T47D (cell line): ENCODE measurements around the gene TNRC6C.

Experiments
- DNase-seq, 2 experiments: peaks; one replicate each; pipeline versions ENCODE4 v3.0.0 to v3.0.0-alpha.2; 2011 to 2012; ENCODE audit warnings: low read depth in 1 of 2, low spot score in 1 of 2
- JUND ChIP-seq: IDR thresholded peaks from 2 replicates; pipeline ENCODE4 v1.6.1; 2012; ENCODE audit warnings: low read depth
- in situ Hi-C: cut with HindIII; loops from 2 replicates; pipeline ENCODE4 v1.10.0; 2016; ENCODE audit warnings: low sequenced_read_pairs, low pct_unique_long_range_greater_than_20kb

Gene TNRC6C

DNA sequence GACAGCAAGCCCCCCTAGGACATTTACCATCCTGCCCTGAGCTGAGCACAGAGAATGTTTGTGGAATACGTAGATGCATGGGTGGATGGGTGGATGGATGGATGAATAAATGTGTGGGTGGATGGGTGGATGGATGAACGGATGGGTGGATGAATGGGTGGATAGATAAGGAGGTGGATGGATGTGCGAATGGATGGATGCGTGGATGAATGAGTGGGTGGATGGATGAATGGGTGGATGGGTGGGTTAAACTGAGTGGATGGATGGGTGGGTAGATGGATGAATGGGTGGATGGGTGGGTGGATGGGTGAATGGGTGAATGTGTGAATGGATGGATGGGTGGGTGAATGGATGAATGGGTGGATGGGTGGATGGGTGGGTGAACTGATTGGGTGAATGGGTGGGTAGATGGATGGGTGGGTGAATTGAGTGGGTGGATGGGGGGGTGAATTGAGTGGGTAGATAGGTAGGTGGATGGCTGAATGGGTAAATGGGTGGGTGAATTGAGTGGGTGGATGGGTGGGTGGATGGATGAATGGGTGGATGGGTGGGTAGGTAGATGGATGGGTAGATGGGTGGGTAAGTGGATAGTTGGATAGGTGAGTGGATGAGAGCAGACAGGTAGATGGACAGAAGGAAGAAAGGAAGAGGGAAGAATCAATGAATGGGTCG, 164.9 kb downstream of the TNRC6C start:
- no peak for TF ChIP-seq JUND
- DNase-seq, result no peak
- in situ Hi-C loops, result no loop called here

DNA sequence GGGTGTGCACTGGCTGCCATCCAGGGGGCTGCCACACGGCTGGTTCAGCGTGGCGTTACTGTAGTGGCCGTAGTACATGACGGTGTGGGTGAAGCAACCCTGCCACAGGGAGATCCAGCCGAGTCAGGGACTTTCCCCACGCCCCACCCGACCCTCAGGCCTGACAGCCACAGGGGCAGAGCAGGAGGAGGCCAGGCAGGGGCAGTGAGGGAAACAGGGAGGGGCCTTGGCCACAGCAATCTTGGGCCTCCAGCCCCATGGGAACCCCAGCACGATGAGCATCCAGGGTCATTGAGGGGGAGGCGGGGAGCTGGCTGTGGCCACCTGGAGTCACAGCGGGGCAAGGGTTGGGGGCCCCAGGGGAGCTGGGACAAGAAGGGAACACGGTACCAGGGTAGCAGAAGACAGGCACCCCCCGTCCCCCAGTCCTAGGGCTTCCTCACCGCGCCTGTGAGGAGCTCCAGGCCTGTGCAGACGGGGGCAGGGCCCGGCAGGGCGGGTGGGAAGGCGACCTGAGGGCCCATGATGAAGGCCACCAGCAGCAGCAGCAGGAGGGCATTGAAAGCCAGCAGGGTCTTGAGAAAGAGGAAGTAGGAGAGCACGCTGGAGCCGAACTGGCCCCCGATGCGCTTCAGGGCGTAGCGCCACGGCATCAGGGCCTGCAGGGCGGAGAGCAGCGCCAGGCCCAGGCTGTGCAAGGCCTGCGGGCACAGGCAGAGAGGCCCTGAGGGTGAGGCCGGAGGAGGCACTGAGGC, 165.8 kb downstream of the TNRC6C start:
- no peak for TF ChIP-seq JUND
- in situ Hi-C loops, result no loop called here
- DNase-seq, result no peak

DNA sequence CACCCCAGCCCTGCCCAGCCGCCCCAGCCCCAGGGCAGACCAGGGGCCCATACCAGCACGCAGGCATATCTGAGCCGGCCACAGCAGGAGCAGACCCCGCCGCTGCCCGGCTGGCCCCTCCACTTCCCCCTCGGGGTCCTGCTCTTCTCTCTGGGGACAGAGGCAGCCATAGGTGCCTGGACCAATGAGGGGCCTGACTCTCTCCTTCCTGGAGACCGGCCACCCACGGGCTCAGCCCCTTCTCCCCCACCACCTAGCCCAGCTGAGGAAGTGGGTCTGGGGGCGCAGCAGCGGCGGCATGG, 166.3 kb downstream of the TNRC6C start:
- TF ChIP-seq JUND, result no peak
- DNase-seq, result no peak
- in situ Hi-C loops, result no loop called here

DNA sequence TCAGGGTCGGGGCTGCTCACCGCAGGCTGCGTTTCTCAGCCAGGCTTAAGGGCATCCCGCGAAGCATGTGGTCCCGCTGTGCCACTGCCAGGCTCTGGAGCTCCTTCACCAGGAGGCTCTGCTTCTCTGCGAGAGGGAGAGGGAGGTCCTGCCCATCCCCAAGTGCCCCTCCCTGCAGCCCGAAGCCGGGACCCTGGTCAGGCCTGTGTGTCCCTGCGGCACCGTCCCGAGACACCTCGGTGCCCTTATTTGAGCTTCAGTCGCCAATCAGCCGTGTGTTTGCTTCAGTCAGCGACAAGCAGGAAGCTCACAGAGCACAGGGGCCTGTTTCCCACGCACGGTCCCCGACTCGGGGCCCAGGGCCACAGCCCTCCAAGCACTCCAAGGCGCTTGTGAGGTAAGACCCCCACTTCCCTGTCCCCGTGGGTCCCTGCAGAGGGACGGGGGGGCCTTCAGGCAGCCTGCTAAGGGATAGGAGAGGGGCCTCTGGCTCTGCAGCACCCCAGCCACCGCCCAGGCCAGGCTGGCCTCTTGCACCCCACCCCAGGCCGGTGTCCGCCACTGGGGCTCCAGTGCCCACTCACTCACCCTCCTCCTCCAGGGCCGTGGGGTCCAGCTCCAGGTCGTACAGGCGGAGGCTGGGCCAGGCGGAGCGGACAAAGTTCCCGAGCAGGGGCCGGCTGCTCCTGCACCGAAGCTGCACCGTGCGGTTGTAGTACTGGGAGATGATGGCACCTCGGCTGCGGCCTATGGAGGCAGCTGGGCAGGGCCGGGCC, 166.8 kb downstream of the TNRC6C start:
- no peak for TF ChIP-seq JUND
- DNase-seq, result no peak
- in situ Hi-C loops, result no loop called here

DNA sequence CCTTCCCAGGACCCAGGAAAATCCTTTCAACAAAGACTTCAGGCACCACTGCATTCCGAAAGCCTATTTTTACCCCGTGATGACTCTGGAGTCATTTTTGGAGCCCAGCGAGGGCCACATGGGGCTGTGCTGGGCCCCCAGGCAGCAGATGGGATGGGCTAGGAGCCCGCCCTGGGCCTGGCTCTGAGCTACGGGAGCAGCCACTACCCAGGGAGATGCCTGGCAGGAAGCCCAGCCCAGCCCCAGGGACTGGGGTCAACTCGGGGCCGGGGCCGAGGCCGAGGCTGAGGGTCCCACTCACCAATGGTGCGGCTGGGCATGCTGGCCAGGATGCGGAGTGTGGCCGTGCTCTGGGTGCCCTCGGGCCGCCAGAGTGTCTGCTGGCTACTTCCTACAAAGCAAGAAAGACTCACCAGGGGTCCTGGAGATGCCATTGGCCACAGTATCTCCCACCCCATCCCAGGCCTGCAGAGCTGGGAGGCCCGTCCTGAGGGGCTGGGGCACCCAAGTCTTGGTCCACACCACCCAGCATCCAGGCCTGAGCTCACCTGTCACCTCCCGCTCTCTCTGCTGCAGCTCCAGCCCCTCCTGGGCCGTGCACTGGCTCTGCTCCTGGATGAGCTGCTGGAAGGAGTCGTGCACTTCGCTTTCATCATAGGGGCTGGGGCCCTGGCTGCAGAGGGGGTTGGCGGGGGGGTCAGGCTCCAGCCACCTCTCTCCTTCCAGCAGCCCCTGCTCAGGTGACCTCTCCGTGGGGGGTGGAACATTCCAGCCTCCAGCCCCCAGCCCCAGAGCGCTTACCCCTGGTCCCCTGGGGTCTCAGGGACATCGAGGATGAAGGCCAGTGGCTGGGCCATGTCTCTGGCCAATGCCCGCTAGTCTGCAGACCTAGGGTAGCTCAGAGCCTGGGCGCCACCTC, 167.7 kb downstream of the TNRC6C start:
- no peak for TF ChIP-seq JUND
- in situ Hi-C loops, result no loop called here
- no peak for DNase-seq

DNA sequence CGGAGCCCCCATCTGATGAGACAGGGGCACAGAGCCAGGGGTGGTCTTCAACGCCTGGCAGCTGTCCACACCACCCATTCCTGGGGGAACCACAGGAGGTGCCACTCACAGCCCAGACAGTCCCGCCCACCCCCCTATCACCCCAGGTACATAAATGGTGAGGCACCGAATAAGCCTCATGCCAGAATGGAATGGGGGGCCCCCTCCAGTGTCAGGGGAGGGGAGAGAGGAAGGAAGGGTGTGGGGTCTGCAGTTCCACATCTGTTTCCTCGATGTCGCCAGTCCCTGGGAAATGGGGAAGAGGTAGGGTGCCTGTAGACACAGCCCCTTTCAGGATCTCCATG, 168.4 kb downstream of the TNRC6C start:
- DNase-seq, result no peak
- in situ Hi-C loops, result no loop called here
- TF ChIP-seq JUND, result no peak

DNA sequence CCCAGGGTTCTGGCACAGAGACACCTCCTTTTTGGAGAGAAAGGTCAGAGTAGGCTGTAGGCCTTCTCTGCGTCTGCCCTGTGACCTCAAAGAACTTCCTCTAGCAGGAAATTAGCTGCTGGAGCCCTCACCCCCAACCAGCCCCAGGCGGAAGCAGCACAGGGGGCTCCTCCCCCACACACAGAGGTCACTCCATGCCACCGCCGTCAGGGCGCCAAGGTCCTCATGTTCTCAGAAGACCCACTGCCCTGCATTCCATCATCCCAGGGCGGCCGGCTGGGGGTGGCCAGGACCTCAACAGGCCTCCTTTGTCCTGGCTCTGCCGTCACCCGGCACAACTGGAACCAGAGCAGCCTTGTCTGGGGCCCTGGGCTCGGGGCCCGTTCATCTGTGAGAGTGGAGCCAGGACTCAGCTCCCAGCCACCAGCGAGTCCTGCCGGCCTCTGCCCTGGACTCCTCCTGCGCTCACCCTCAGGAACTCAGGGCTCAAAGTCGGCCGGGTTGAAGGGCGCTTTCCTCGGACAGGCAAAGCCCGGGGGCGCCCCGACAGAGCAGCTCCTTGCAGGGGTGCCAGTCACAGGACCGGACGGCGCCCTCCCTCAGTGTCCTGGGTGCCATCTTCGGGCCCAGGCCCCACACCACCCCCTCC, 168.9 kb downstream of the TNRC6C start:
- in situ Hi-C loops, result no loop called here
- peak in 1 of 2 experiments; percentile 66 for DNase-seq
- TF ChIP-seq JUND, result no peak

DNA sequence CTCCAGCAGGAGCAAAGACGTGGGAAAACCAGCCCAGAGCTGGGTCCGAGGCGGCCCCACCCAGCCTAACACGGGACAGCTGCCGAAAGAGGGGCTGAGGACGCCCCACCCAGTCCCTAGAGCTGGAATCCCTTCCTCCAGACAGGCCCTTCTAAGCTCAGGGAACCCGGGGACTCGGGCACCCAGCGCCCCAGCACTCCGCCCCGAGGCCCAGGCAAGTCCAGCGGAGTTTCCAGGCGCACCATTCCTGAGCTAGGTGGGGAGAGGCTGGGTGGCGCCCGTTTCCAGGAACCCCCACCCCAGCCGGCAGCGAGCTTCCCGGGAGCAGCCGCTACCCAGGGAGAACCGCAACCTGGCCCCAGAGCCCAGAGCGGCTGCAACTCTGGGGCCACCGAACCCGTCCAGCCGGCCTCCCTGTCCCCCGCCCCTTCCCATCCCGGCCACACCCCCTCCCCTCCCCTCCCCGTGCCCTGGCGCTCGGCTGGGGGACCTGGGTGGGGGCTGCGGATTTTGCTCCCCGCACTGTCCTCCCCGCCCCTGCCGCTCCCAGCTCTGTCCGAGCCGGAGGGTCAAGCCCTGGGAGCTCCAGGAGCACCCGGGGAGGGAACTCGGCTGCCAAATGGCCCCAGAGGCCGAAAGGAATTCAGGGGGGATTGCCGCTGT, 169.5 kb downstream of the TNRC6C start:
- no peak for TF ChIP-seq JUND
- peak; percentile 82 to 87 for DNase-seq
- in situ Hi-C loops, result no loop called here

DNA sequence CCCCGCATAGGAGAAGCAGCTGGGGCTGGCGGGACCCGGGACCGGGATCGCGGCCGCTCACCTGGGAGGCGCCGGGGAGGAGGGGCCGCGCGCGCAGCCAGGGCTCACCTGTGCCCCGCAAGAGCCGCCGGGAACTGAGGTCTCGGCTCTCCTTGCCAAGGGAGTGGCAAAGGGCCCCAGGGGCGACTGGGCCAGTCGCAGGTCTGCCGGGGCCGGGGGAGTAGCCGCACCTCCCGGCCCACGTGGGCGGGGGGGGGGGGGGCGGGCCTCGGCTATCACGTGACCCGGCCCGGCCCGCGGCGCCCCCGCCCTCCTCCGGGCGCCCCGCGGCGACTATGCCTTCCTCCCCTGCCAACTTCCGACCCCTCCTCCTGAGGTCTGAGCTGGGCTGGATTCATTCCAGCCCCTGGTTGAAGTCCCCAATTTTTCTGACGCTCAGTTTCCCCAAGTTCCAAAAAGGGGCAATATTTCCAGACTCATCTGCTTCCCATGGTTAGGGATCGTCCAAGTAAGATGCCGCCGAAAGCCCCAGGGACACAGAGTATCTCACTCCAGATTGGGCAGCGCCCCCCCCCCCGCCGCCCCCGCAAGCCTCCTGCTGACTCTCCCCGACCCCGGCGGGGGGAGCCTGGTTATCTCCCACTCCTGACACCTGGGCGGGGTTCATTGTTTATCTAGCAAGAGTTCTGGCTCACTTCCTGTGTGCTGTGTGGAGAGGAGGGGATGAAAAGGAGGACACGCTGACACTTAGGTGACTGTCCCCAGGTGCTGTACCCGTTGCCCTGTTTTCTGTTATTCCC, 170.2 kb downstream of the TNRC6C start, which contains the start of gene TMC6:
TMC6 (minus strand) TSS at position 205 of the 800 bp plus-strand sequence. CDS start 1,923 bp downstream, outside the sequence.
- no peak for TF ChIP-seq JUND
- peak; percentile 88 to 94 for DNase-seq
- in situ Hi-C loops, result no loop called here

DNA sequence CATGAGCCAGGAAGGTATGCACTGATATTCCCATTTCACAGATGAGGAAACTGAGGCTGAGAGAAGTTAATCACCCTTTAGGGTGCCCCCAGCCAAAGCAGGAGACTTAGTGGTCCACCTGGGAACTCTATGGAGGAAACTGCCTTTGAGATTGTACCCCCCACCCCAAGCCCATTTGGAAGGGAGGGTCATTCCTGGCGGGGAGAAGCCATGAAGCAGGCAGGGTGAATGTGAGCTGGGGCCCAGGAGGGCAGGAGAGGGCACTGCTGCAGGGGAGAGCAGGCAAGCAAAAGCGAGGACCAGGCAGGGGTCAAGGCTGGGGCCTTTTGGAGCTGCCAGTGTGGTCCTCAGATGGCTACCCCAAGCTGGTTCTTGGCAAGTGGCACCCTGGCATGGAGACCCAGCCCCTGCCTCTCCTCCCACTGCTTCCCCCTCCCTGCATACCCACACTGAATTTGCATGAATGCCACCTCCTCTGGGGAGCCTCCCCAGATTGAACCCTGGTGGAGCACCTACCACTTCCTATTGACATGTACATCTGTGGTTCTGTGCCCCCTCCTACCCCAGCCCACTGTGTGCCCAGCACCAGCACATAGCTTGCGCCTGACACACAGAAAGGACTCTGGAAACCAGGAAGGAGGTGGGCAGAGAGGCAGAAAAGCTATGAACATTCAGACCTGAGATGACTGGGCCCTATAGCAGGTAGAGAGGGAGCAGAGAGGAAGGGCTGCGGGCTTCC, 171.0 kb downstream of the TNRC6C start:
- no peak for TF ChIP-seq JUND
- in situ Hi-C loops, result no loop called here
- DNase-seq, result no peak
